ENCODE data around the gene FNIP1.
"Not testable (repeated sequence)": the region's sequence is repeated elsewhere in the genome, so short reads cannot be mapped to it uniquely, and the experiment has no call there.

Gene FNIP1

DNA sequence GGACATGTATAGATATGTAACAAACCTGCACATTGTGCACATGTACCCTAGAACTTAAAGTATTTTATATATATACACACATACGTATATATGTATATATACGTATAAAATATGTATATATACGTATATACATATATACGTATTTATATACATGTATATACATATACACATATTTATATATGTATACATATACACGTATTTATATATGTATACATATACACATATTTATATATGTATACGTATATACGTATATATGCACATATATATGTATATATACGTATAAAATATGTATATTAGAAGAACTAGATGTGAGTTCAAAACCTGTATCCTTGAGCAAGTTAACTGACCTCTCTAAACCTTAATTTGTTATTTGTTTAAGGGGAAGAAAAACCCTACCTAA, 61.4 kb downstream of the FNIP1 start:
- no peak for DNase-seq (ENCODE audit: low spot score)
- TF ChIP-seq, protein P1, sequence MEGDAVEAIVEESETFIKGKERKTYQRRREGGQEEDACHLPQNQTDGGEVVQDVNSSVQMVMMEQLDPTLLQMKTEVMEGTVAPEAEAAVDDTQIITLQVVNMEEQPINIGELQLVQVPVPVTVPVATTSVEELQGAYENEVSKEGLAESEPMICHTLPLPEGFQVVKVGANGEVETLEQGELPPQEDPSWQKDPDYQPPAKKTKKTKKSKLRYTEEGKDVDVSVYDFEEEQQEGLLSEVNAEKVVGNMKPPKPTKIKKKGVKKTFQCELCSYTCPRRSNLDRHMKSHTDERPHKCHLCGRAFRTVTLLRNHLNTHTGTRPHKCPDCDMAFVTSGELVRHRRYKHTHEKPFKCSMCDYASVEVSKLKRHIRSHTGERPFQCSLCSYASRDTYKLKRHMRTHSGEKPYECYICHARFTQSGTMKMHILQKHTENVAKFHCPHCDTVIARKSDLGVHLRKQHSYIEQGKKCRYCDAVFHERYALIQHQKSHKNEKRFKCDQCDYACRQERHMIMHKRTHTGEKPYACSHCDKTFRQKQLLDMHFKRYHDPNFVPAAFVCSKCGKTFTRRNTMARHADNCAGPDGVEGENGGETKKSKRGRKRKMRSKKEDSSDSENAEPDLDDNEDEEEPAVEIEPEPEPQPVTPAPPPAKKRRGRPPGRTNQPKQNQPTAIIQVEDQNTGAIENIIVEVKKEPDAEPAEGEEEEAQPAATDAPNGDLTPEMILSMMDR (IDR thresholded peaks at IDR 0.05; ENCODE audit: extremely low read depth, missing control alignments) = no peak

DNA sequence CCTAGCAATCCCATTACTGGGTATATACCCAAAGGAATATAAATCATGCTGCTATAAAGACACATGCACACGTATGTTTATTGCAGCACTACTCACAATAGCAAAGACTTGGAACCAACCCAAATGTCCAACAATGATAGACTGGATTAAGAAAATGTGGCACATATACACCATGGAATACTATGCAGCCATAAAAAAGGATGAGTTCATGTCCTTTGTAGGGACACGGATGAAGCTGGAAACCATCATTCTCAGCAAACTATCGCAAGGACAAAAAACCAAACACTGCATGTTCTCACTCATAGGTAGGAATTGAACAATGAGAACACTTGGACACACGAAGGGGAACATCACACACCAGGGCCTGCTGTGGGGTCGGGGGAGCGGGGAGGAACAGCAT, 61.9 kb downstream of the FNIP1 start:
- DNase-seq (ENCODE audit: low spot score) = not testable (repeated sequence)

DNA sequence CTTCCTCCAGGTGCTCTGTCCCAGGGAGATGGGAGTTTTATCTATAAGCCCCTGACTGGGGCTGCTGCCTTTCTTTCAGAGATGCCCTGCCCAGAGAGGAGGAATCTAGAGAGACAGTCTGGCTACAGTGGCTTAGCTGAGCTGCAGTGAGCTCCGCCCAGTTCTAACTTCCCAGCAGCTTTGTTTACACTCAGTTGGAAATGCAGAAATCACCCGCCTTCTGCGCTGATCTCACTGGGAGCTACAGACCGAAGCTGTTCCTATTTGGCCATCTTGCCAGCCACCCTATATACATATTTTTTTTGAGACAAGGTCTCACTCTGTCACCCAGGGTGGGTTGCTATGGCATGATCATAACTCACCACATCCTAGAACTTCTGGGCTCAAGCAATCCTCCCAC, 67.5 kb downstream of the FNIP1 start:
- not testable (repeated sequence) for DNase-seq (ENCODE audit: low spot score)

DNA sequence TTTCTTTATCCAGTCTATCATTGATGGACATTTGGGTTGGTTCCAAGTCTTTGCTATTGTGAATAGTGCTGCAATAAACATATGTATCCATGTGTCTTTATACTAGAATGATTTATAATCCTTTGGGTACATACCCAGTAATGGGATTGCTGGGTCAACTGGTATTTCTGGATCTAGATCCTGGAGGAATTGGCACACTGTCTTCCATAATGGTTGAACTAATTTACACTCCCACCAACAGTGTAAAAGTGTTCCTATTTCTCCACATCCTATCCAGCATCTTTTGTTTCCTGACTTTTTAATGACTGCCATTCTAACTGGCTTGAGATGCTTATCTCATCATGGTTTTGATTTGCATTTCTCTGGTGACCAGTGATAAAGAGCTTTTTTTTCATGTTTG, 72.7 kb downstream of the FNIP1 start:
- not testable (repeated sequence) for DNase-seq (ENCODE audit: low spot score)

DNA sequence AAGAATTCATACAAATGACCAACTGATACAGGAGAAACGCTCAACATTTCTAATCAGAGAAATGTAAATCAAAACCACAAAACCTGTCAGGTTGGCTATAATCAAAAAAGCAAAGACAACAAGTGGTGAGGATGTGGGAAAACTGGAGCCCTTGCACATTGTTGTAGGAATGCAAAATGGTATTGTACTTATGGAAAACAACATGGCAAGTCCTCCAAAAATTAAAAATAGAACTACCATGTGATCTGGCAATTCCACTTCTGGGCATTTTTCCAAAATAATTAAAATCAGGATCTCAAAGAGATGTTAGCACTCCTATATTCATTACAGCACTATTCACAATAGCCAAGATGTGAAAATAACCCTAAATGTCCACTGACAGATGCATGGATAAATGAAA, 76.1 kb downstream of the FNIP1 start:
- TF ChIP-seq, protein P1 (IDR thresholded peaks at IDR 0.05; ENCODE audit: extremely low read depth, missing control alignments) = no peak
- no peak for DNase-seq (ENCODE audit: low spot score)

DNA sequence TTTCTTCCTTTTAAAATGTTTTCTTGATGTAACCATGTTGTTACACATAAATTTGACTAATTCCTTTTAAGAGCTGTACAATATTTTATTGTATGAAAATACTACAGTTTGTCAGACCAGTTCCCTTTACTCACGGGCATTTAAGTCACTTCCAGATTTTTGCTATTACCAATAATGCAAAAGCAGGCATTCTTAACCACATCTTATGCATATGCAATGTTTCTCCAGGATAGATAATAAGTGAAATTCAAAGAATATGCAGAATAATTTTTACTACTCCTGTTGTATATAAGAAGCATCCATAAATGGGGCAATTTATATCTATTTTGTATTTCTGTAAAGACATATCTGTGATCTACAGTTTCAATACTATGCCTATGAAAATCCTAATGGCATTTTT, 77.3 kb downstream of the FNIP1 start:
- DNase-seq (ENCODE audit: low spot score) = no peak
- TF ChIP-seq, protein P1 (IDR thresholded peaks at IDR 0.05; ENCODE audit: extremely low read depth, missing control alignments) = no peak

DNA sequence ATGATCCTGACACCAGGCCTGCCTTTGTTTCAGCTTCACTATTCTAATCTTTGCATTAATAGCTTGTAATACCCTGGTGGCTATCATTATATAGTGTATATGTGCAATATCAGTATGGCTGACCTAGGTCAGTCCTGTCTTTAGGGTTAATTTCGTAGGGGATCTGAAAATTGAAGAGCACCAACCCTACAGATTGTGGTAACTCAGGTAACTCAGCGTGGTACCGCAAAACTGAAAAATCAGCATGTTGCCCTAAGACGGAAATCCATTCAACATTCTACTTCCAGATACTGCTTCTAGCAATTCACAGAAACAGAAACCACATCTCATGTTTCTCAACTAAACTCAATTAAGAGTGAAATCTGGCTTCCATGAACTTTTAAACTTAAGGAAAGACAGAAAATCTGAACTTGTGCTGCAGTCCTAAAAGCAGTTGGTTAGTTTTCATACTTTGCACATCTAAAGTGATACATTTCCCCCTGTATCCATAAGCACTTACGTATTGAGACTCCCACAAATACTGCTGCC, 78.3 kb downstream of the FNIP1 start:
- TF ChIP-seq, protein P1 (IDR thresholded peaks at IDR 0.05; ENCODE audit: extremely low read depth, missing control alignments) = no peak
- DNase-seq (ENCODE audit: low spot score) = no peak

DNA sequence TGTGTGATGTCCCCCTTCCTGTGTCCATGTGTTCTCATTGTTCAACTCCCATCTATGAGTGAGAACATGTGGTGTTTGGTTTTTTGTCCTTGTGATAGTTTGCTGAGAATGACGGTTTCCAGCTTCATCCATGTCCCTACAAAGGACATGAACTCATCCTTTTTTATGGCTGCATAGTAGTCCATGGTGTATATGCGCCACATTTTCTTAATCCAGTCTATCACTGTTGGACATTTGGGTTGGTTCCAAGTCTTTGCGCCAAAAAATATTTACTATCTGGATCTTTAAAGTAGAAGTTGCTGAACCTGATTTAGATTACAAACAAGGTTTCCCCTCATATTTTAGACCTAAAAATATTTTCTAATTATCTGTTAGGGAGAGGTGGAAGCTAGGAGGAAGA, 79.7 kb downstream of the FNIP1 start:
- DNase-seq (ENCODE audit: low spot score) = not testable (repeated sequence)

DNA sequence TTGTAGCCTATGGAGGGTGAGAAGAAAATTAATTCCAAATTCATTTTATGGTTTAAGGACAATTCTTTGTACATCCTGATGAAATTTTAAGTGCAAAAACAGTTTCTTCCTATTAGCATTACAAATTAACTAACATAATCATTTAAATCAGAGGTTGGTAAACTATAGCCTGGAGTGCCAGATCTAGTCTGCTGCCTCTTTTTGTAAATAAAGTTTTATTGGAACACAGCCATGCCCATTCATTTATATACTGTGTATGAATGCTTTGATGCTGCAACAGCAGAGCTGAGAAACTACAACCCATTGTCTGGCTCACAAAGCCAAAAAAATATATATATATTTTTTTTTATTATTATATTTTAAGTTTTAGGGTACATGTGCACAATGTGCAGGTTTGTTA, 80.2 kb downstream of the FNIP1 start:
- no peak for DNase-seq (ENCODE audit: low spot score)
- TF ChIP-seq, protein P1 (IDR thresholded peaks at IDR 0.05; ENCODE audit: extremely low read depth, missing control alignments) = no peak

DNA sequence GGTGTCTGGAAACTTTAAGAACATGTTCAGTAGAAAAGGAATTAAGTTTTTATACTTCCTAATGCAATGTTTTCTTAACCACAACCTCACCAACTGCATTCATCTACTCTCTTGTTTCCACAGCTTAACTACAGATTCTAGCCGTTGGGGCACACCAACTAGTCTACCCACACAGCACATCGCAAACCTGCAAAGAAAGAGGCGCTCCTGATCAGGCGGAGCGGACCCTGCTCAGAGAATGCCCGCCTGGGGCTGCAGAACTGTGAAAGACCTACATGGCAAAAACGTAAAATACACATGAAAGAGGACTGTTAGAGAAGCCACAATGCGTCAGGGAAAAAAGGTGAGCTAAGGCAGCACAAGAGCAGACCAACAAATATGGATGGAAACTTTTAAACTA, 86.4 kb downstream of the FNIP1 start:
- DNase-seq (ENCODE audit: low spot score) = no peak
- TF ChIP-seq, protein P1 (IDR thresholded peaks at IDR 0.05; ENCODE audit: extremely low read depth, missing control alignments) = no peak

Data from GM20000 (cell line).